Ishikawa (cell line): ENCODE results near the gene TNS1.

Experiments used
- CEBPB ChIP-seq: IDR thresholded peaks from 2 replicates; pipeline ENCODE4 v1.6.1; 2012
- EGR1 ChIP-seq: IDR thresholded peaks from 2 replicates; pipeline ENCODE4 v1.6.1; 2012
- EP300 ChIP-seq: IDR thresholded peaks from 2 replicates; pipeline ENCODE4 v1.6.1; 2012; ENCODE audit warnings: borderline replicate concordance
- FOXM1 ChIP-seq: IDR thresholded peaks from 2 replicates; pipeline ENCODE4 v1.6.1; 2012; ENCODE audit warnings: low read depth, borderline replicate concordance
- MAX ChIP-seq: IDR thresholded peaks from 2 replicates; pipeline ENCODE4 v1.6.1; 2012
- NFIC ChIP-seq: IDR thresholded peaks from 2 replicates; pipeline ENCODE4 v1.6.1; 2012
- RAD21 ChIP-seq: IDR thresholded peaks from 2 replicates; pipeline ENCODE4 v1.6.1; 2012; ENCODE audit warnings: low read depth
- TAF1 ChIP-seq: IDR thresholded peaks from 2 replicates; pipeline ENCODE4 v1.6.1; 2012; ENCODE audit warnings: low read depth, mild to moderate bottlenecking
- TCF12 ChIP-seq: IDR thresholded peaks from 2 replicates; pipeline ENCODE4 v1.6.1; 2012; ENCODE audit warnings: low read depth
- TEAD4 ChIP-seq: IDR thresholded peaks from 2 replicates; pipeline ENCODE4 v1.6.1; 2012
- YY1 ChIP-seq: IDR thresholded peaks from 2 replicates; pipeline ENCODE4 v1.6.1; 2012; ENCODE audit warnings: low read depth
- TF ChIP-seq, protein P1 (sequence below): IDR thresholded peaks from 2 replicates; pipeline ENCODE4 v1.6.1; 2012; ENCODE audit warnings: low read depth, mild to moderate bottlenecking
- TF ChIP-seq, protein P2 (sequence below): IDR thresholded peaks from 2 replicates; pipeline ENCODE4 v1.6.1; 2012

GRCh38 chr2:217790681-217791392 is 212.0 kb downstream of the TNS1 start:
- TF ChIP-seq EP300: no peak
- no peak for TF ChIP-seq CEBPB
- TF ChIP-seq RAD21: no peak
- TF ChIP-seq TCF12: no peak
- TF ChIP-seq, protein P1, sequence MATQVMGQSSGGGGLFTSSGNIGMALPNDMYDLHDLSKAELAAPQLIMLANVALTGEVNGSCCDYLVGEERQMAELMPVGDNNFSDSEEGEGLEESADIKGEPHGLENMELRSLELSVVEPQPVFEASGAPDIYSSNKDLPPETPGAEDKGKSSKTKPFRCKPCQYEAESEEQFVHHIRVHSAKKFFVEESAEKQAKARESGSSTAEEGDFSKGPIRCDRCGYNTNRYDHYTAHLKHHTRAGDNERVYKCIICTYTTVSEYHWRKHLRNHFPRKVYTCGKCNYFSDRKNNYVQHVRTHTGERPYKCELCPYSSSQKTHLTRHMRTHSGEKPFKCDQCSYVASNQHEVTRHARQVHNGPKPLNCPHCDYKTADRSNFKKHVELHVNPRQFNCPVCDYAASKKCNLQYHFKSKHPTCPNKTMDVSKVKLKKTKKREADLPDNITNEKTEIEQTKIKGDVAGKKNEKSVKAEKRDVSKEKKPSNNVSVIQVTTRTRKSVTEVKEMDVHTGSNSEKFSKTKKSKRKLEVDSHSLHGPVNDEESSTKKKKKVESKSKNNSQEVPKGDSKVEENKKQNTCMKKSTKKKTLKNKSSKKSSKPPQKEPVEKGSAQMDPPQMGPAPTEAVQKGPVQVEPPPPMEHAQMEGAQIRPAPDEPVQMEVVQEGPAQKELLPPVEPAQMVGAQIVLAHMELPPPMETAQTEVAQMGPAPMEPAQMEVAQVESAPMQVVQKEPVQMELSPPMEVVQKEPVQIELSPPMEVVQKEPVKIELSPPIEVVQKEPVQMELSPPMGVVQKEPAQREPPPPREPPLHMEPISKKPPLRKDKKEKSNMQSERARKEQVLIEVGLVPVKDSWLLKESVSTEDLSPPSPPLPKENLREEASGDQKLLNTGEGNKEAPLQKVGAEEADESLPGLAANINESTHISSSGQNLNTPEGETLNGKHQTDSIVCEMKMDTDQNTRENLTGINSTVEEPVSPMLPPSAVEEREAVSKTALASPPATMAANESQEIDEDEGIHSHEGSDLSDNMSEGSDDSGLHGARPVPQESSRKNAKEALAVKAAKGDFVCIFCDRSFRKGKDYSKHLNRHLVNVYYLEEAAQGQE: no peak
- TF ChIP-seq, protein P2, sequence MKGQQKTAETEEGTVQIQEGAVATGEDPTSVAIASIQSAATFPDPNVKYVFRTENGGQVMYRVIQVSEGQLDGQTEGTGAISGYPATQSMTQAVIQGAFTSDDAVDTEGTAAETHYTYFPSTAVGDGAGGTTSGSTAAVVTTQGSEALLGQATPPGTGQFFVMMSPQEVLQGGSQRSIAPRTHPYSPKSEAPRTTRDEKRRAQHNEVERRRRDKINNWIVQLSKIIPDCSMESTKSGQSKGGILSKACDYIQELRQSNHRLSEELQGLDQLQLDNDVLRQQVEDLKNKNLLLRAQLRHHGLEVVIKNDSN: no peak
- no peak for TF ChIP-seq NFIC
- TF ChIP-seq MAX: no peak
- TF ChIP-seq TEAD4: no peak
- TF ChIP-seq FOXM1: no peak
- no peak for TF ChIP-seq EGR1
- no peak for TF ChIP-seq TAF1
- TF ChIP-seq YY1: no peak
